AG04450 (cell line): ENCODE results near the gene SIGLEC9. TPM values are rescaled to one million over a fixed set of nuclear protein-coding genes. Genes with fewer than 3 reads are reported as not detected.

Experiments used
- CTCF ChIA-PET: fragments of 300-600, 350-600 bp; formaldehyde crosslinking; extraction: SDS; loops from one replicate; lab custom pipeline; 2022; ENCODE audit warnings: antibody characterized with exemption, inconsistent platforms; lab: Charles Lee
- POLR2A ChIA-PET: fragments of 350-600 bp; formaldehyde crosslinking; extraction: SDS; loops from one replicate; lab custom pipeline; 2021; ENCODE audit warnings: antibody characterized with exemption, inconsistent platforms; lab: Yijun Ruan, JAX
- DNase-seq: peaks from one replicate; pipeline ENCODE4 v3.0.0-alpha.2; 2011; ENCODE audit warnings: low read depth, low spot score
- H3K27ac ChIP-seq: one replicate; pipeline ENCODE4 v1.5.1; 2012; ENCODE audit warnings: low read depth, low read length, control low read depth
- H3K27me3 ChIP-seq: one replicate; pipeline ENCODE4 v1.6.0; 2012; ENCODE audit warnings: low read length; ENCODE audit not compliant: control insufficient read depth, insufficient read depth
- H3K4me3 ChIP-seq: 2 replicates; pipeline ENCODE4 v1.5.1; 2011; ENCODE audit warnings: mild to moderate bottlenecking, low read depth, low read length, control low read depth
- H3K9me3 ChIP-seq: 2 replicates; pipeline ENCODE4 v1.5.1; 2012; ENCODE audit warnings: low read length; ENCODE audit not compliant: control insufficient read depth, insufficient read depth
- polyA plus RNA-seq: library from polyadenylated mRNA; depleted of rRNA; stranded (reverse); fragments of >200 nt; gene quantifications from 2 replicates; pipeline ENCODE4 v1.2.3, GENCODE V29; 2011
- TF ChIP-seq, protein P1 (sequence below): IDR thresholded peaks from 2 replicates; pipeline ENCODE4 v1.5.1; 2011; ENCODE audit warnings: low read depth, low read length, control low read depth, inconsistent platforms

SIGLEC9 gene
- polyA plus RNA-seq, 1 experiment: not detected

DNA sequence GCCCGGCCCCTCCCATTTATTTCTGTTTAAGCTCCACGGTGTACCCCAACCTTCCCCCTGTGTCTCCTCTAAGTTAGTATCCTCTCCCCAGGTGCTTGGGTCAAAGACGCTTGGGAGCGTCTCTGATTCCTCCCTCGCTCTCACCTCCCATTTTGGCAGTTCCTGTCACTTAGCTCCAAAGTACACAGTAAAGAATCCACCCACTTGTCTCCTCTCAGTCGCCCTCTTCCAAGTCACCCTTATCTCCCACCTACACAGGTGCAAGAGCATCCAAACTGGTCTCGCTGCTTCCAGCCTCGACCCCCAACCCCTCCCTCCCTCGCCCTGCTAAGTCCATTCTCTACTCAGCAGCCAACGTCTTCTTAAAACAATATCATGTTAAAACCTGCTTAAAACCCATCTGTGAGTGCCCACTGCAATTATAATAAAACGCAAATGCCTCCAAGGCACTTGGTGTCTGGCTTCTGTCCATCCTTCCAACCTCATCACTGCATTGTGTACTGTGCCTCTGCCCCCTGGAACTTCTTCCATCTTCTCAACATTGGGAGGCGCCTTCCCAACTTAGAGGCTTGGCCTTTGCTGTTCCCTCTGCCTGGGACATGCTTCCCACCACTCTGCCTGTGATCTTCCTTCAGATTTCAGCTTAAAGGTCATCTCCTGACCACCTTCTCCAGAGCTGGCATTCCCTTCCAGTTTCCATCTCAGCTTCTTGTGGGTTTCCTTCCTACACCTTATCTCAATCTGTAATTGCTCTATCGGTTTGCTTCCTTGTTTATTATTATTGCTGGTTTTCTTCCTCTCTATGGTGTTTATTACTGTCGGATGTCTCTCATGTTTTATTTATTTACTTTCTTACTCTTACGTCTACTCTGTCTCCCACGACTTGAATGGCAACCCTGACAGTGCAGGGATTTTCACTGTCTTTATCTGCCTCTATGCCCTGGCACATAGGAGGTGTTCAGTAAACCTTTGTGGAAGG, 32.5 kb upstream of the SIGLEC9 start:
- TF ChIP-seq, protein P1, sequence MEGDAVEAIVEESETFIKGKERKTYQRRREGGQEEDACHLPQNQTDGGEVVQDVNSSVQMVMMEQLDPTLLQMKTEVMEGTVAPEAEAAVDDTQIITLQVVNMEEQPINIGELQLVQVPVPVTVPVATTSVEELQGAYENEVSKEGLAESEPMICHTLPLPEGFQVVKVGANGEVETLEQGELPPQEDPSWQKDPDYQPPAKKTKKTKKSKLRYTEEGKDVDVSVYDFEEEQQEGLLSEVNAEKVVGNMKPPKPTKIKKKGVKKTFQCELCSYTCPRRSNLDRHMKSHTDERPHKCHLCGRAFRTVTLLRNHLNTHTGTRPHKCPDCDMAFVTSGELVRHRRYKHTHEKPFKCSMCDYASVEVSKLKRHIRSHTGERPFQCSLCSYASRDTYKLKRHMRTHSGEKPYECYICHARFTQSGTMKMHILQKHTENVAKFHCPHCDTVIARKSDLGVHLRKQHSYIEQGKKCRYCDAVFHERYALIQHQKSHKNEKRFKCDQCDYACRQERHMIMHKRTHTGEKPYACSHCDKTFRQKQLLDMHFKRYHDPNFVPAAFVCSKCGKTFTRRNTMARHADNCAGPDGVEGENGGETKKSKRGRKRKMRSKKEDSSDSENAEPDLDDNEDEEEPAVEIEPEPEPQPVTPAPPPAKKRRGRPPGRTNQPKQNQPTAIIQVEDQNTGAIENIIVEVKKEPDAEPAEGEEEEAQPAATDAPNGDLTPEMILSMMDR: no peak
- DNase-seq: no peak
- H3K9me3 ChIP-seq: no peaks in the 10 kb centered on the region
- no peak overlapping the region for H3K27ac ChIP-seq
- ChIA-PET CTCF (interaction anchor here (0.6 to 2.3 kb wide), 2 partner anchors 71 to 1934 kb away, joined by 7 to 10 read pairs; no protein-coding TSS in a partner anchor), POLR2A (no interaction called here)
- H3K4me3 ChIP-seq: no peak overlapping the region
- H3K27me3 ChIP-seq: no peaks in the 10 kb centered on the region

DNA sequence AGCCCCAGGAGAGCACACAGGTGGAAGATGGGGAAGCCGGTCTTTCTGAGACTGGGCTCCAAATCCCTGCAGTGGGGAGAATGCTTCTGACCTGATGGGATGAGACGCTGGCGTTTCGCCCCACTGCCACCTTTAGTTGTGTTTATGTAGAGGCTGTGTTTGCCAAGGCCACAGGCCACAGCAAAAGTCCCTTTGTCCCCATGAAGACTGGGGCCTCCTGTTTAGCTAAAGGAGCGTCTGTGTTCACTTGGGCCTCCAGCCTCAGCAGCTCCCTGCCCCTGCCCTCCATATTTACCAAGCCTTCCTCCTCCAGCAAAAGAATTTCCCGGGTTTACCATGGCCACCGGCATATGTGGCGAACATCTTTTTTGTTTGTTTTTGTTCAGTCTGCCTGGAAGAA, 31.6 kb upstream of the SIGLEC9 start:
- CTCF ChIA-PET: interaction anchor here (2.3 kb wide), 1 partner anchor 72 kb away, joined by 10 read pairs; no protein-coding TSS in a partner anchor
- POLR2A ChIA-PET: no interaction called here
- Histone ChIP-seq H3K9me3 (no peaks in the 10 kb centered on the region), H3K27ac (no peak overlapping the region), H3K4me3 (no peak overlapping the region), H3K27me3 (no peaks in the 10 kb centered on the region)
- DNase-seq: no peak
- TF ChIP-seq, protein P1: no peak

DNA sequence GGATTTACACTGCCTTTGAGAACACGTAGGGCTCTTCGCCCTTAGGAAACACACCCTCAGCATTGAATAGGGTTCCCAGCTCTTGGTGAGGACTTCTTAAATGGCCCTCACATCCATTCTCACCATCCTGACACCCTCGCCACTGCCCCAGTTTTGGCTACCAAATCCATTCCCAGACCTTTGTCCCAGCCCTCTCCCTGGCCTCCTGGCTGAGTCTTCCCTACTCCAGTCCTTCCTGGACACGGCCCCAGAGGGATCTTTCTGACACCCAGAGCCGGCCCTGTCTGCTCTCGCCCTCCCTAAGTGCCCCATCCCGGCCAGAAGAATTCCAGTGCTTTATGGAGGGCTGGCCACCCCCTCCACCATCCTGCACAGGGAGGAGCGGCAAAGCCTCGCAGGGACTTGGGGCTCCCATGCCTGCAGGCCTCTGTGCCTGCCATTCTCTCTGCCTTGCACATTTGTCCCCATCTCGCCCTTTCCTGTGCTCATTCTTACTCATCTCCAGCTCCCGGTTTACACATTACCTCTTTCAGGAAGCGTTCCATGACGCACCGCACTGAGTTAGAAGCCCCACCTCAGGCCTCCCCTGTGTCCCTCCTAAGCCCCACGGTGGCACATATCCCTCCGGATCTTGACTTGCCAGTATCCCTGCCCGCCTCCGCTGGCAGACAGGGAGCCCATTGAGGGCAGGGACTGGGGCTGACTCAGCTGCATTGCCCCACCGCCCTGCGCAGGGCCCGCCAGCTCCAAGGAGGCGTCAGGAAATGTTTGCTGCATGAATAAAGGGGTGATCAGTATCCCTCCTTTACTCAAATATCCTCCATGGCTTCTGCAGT, 31.0 kb upstream of the SIGLEC9 start:
- no peaks in the 10 kb centered on the region for H3K27me3 ChIP-seq
- H3K4me3 ChIP-seq: no peak overlapping the region
- no peak overlapping the region for H3K27ac ChIP-seq
- ChIA-PET POLR2A (no interaction called here), CTCF (interaction anchor here (0.6 to 3.2 kb wide), 9 partner anchors 9 to 361 kb away, joined by 3 to 34 read pairs (median 3); no protein-coding TSS in a partner anchor)
- H3K9me3 ChIP-seq: no peaks in the 10 kb centered on the region
- DNase-seq: no peak
- TF ChIP-seq, protein P1: no peak

DNA sequence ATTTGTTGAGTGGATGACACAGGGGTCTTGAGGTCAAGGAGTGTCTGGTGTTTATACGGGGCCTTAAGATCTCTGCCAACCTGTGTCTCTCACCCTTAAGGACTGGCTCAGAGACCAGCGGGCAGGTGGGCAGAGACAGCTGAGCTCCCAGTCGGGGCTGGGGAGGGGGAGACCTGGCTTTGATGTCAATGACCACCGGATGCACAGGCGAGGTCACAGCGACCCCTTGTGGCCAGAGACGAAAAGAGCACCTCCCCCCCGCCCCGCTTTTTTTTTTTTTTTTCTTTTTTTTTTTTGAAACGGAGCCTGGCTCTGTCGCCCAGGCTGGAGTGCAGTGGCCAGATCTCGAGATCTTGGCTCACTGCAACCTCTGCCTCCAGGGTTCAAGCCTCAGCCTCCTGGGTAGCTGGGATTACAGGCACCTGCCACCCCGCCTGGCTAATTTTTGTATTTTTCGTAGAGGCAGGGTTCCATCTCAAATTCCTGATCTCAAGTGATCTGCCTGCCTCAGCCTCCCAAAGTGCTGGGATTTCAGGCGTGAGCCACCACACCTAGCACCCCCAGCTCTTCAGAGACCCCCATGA, 29.9 kb upstream of the SIGLEC9 start:
- H3K27me3 ChIP-seq: no peaks in the 10 kb centered on the region
- TF ChIP-seq, protein P1: peak; percentile 59
- ChIA-PET POLR2A (no interaction called here), CTCF (interaction anchor here (0.6 to 3.2 kb wide), 14 partner anchors 9 to 362 kb away, joined by 3 to 34 read pairs (median 4); no protein-coding TSS in a partner anchor)
- no peak overlapping the region for H3K4me3 ChIP-seq
- H3K27ac ChIP-seq: no peak overlapping the region
- DNase-seq: no peak
- H3K9me3 ChIP-seq: no peaks in the 10 kb centered on the region
